Neural cell (in vitro differentiated cells): ENCODE data around the gene UQCC2.

Source experiments
- CTCF ChIP-seq: fragments of 450-650 bp; IDR thresholded peaks from 2 replicates; pipeline ENCODE4 v1.5.1; 2014; ENCODE audit warnings: antibody characterized with exemption, mild to moderate bottlenecking, moderate library complexity; ENCODE audit not compliant: poor library complexity, severe bottlenecking
- EP300 ChIP-seq: fragments of 450-650 bp; conservative IDR thresholded peaks from 2 replicates; pipeline ENCODE4 v1.6.1; 2014; ENCODE audit warnings: antibody characterized with exemption, mild to moderate bottlenecking, moderate library complexity; ENCODE audit not compliant: poor library complexity, severe bottlenecking
- EZH2 ChIP-seq: fragments of 200-600, 300-800 bp; shearing (Covaris generic), sonication (generic); IDR thresholded peaks from 2 replicates; pipeline ENCODE4 v1.6.1; 2014; ENCODE audit warnings: antibody characterized with exemption, low read length, borderline replicate concordance, mild to moderate bottlenecking; ENCODE audit not compliant: insufficient read depth, poor library complexity, severe bottlenecking
- MXI1 ChIP-seq: fragments of 450-650 bp; conservative IDR thresholded peaks from 2 replicates; pipeline ENCODE4 v1.6.1; 2014; ENCODE audit warnings: antibody characterized with exemption, mild to moderate bottlenecking; ENCODE audit not compliant: poor library complexity, severe bottlenecking
- POLR2AphosphoS5 ChIP-seq: IDR thresholded peaks from 2 replicates; pipeline ENCODE4 v1.6.1; 2012
- RAD21 ChIP-seq: fragments of 450-650 bp; conservative IDR thresholded peaks from 2 replicates; pipeline ENCODE4 v1.6.1; 2014; ENCODE audit warnings: antibody characterized with exemption, mild to moderate bottlenecking, moderate library complexity
- REST ChIP-seq: IDR thresholded peaks from 2 replicates; pipeline ENCODE4 v1.6.1; 2012; ENCODE audit warnings: borderline replicate concordance
- SMC3 ChIP-seq: fragments of 450-650 bp; conservative IDR thresholded peaks from 2 replicates; pipeline ENCODE4 v1.6.1; 2014; ENCODE audit warnings: antibody characterized with exemption, mild to moderate bottlenecking, moderate library complexity; ENCODE audit not compliant: poor library complexity
- TAF1 ChIP-seq: IDR thresholded peaks from 2 replicates; pipeline ENCODE4 v1.6.1; 2012; ENCODE audit warnings: low read depth

GRCh38 chr6:33699739-33700138 is 11.8 kb downstream of the UQCC2 start:
- TF ChIP-seq REST: no peak
- no peak for TF ChIP-seq EP300
- no peak for TF ChIP-seq CTCF
- no peak for TF ChIP-seq TAF1
- no peak for TF ChIP-seq POLR2AphosphoS5
- no peak for TF ChIP-seq RAD21
- no peak for TF ChIP-seq EZH2
- TF ChIP-seq SMC3: no peak
- TF ChIP-seq MXI1: no peak
